HTERT RPE-1 (cell line): ENCODE results near the gene PRTN3.
"Not testable (repeated sequence)": the region's sequence is repeated elsewhere in the genome, so short reads cannot be mapped to it uniquely, and the experiment has no call there.

Source experiments
- in situ Hi-C: fragments of 300-500 bp; cut with MboI; formaldehyde crosslinking; loops from 4 replicates; pipeline ENCODE4 v1.14.3; 2020; ENCODE audit warnings: low sequenced_read_pairs

Gene PRTN3

GRCh38 chr19:862581-863314, 21.9 kb downstream of the PRTN3 start:
- in situ Hi-C loops: no loop called here

DNA sequence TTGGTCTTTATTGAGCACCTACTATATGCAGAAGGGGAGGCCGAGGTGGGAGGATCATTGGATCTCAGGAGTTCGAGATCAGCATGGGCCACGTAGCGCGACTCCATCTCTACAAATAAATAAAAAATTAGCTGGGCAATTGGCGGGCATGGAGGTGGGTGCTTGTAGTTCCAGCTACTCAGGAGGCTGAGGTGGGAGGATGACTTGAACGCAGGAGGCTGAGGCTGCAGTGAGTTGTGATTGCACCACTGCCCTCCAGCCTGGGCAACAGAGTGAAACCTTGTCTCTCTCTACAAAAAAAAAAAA, 22.5 kb downstream of the PRTN3 start:
- in situ Hi-C loops: no loop called here

- in situ Hi-C loops: no loop called here
These were observed 26.0 kb downstream of the PRTN3 start for GRCh38 chr19:866769-867300.

DNA sequence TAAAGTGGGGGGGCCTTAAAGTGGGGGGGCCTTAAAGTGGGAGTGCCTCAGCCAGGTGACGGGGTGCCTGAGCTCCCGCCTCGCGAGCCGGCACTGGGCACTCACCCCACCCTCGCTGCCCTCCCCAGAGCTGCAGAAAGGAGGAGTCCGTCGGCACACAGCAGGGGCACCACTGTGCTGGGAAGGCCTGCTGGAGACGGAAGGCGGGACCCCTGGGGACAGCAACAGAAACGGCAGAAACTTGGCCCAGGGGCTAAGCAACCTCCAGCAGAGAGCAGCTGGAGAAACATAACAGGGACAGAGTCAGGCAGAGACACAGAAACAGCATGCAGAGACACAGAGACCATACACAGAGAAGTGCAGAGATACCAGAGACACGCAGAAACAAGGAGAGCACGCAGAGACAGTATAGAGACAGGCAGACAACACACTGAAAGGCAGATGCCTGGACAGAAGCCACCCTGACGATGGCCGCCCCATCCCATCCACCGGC, 26.5 kb downstream of the PRTN3 start:
- in situ Hi-C loops: no loop called here

- in situ Hi-C loops: no loop called here
These were observed 27.2 kb downstream of the PRTN3 start for GRCh38 chr19:867855-868457.

DNA sequence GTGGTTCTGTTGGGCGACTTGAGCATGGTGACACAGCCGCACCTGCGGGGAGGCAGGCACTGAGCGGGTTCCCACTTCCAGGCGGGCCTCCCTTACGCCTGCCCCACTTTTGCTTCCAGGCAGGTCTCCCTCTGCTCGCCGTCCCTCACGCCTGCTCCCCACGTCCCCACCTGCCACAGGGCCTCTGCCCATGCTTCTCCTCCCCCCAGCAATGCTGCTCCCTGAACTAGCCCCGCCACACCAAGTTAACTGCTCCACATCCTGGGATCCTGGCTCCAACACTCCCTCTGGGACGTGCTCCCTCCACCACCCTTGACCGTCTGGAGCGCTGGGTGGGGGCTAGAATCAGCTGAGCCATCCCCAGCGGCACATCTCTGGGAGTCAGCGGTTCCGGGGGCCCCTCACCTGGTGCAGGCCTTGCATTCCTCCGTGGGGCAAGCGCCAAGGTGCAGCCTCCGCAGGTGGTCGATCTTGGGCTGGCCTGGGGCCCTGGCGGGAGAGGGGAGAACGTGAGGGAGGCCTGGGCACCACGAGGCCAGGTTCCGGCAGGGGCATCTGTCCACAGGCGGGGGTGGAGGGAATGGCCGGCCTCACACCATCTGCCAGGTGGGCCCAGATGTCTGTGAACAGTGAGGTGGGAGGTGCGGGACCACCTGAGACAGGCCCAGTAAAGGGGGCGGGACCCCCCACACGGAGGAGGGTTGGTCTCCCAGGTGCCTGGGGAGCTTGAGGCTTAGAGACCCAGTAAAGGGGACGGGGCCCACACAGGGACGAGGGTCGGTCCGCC, 27.9 kb downstream of the PRTN3 start:
- in situ Hi-C loops: no loop called here

DNA sequence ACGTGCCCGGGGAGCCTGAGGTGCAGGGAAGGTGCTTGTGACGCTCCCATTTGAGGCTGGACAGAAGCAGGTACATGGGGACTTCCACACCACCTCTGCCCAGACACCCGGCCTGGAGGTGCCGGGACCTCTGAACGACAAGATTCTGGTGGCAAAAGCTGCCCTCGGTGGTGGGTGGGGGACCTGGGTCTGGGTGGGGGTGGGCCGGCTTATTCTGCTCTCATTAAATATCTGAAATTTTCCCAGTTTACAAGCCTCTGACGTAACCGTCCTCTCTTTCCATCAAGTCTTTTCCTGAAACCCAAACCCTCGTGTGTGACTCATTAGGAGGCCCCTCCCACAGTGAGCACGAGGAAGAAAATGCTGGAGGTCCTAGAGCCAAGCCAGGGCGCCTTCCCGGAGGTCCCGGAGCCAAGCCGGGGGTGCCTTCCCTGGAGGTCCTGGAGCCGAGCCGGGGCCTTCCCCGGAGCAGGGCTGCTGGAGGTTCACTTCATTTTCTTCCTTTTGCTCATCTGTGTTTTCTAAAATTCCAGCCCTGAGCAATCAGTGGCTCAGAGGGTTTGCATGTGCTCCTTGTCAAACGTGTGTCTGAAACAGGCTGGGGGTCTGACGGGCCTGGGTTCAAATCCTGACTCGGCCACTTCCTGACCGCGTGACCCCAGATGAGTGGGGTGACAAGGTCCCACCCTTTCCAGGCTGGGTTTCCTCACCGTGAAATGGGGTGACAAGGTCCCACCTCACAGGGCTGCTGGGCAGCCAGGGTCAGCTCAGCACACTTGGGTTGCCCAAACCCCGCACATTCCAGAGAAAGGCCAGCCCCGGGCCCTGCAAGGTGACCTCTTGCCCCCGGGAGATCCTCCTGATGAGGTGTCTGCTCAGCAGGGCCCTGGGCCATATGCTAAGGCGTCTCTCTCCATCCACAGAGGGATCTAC, 28.7 kb downstream of the PRTN3 start:
- in situ Hi-C loops: no loop called here

- in situ Hi-C loops: no loop called here
These were observed 29.5 kb downstream of the PRTN3 start for GRCh38 chr19:870314-870713.

DNA sequence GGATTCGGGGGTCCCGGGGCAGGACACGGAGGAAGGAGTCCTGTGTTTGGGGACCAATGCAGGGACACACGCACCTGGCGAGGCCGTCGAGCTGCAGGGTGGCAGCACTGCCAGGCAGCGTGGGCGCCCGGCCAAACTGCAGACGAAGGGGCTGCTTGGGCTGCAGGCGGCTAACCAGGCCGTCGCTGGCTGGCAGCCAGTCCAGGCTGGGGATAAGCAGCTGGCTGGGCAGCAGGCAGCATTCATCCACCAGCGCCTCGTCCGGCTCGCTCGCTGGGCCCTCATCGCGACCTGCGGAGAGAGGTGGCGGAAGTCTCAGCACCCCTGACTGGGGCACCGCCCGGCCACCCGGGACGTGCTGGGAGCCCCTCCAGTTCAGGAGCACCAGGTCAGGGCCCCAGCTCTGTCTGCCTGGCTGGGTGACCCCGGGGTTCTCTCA, 30.2 kb downstream of the PRTN3 start:
- in situ Hi-C loops: no loop called here

DNA sequence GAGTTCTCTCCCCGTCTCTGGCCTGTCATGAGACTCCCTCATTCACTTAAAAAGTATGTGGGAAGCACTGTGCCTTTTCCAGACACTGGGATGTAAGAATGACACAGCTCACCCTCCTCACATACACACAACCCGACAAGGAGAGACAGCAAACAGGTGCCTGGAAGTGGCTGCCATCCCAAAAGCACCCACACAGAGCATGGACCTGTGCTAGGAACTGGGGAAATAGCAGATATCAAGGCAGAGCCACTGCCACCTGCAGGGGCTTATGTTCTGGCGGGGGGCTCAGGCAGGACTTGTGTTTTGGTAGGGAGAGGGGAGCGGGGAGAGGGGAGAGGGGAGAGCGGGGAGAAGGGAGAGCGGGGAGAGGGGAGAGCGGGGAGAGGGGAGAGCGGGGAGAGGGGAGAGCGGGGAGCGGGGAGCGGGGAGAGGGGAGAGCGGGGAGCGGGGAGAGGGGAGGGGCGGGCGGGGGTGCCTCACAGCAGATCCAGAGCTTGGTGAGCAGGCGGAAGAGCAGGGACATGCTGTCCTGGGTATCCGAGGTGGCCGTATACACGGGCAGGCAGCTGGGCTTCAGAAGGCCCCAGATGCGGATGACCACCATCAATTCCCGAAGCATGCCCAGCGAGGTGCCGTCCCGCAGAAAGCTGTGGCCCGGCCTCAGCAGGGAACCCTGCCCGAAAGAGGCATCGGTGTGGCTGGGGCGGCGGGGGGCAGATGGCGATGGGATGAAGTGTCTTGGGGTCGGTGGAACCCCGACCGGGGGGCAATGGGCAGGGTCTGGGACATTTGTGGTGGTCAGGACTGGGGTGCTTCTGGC, 30.9 kb downstream of the PRTN3 start:
- in situ Hi-C loops: no loop called here

DNA sequence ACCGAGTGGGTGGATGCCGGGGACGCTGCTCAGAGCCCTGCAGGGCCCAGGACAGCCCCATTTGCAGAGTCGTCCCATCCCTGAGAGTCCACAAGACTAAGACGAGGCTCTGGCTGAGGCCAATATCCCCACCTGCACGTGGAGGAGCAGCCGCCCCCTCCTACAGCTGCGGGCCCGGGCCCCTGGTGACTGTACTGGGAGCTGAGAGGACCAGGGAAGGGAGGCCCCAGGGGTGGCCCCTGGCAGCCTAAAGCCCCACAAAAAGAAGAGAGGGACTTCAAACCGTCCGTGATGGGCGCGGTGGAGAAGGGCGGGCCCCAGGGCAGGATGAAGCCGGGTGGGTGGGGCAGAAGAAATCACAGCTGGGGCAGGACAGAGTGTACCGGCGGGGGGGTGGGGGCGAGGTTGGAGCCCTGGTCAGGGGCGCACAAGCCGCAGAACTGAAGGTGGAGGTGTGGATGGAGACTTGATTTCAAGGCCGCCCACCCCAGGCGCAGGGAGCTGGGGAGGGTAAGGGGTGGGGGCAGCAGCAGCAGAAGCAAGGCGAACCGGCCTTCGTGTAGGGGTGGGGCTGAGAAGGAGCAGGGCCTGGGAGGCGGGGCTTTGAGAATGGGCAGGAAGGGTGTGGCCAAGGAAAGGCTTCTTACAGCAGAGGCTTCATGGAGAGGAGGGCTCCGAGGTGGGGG, 31.6 kb downstream of the PRTN3 start:
- in situ Hi-C loops: no loop called here

DNA sequence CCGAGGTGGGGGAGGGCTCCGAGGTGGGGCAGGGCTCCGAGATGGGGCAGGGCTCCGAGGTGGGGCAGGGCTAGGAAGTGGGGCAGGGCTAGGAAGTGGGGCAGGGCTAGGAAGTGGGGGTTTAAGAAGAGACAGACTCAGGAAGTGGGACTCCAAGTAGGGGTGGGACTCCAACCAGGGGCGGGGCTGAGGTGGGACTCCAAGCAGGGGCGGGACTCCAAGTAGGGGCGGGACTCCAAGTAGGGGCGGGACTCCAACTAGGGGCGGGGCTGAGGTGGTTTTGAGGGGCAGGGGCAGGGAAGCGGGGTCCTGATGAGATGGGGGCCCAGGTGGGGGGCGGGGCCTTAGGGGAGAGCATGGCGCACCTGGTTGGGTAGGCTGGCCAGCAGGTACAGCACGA, 32.3 kb downstream of the PRTN3 start:
- in situ Hi-C loops: no loop called here

DNA sequence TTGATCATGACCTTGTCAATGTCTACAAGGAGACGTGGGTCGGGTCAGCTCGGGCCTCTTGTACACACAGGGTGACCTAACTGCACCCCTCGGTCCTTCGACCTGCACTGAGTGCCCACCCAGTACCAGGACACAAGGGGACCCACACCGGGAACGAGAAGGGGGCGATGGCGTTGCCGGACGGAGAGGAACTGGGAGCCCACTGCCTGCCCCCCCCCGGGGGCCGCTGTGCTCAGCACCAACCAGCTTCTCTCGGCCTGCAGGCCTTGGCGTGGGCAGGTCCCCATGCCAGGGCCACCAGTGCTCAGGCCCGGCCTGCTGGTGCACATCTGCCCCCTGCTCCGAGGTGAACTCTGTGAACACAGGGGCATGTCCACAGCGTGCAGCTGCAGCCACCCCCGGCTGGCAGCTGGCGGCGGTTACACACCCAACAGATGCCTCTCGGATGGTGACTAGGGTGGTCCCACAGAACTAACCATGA, 32.8 kb downstream of the PRTN3 start:
- in situ Hi-C loops: no loop called here

GRCh38 chr19:875265-875879, 34.6 kb downstream of the PRTN3 start:
- in situ Hi-C loops: no loop called here

DNA sequence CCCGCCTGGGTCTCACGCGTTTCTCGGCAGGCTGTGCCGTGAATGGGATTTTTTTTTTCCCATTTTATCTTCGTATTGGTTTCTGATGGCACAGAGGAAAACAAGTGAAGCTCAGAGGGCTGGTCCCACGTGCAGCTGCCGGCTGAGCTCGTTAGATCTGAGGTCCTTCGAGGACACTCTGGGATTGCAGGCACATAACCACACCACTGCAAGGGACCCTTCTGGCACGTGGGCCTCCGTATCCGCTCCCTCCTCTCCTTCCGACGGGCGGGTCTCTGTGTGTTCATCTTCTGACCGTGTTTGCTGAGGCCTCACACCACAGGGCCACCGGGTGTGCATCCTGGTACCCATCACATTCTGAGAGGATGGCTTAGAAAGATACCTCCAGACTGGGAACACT, 35.3 kb downstream of the PRTN3 start:
- in situ Hi-C loops: no loop called here

DNA sequence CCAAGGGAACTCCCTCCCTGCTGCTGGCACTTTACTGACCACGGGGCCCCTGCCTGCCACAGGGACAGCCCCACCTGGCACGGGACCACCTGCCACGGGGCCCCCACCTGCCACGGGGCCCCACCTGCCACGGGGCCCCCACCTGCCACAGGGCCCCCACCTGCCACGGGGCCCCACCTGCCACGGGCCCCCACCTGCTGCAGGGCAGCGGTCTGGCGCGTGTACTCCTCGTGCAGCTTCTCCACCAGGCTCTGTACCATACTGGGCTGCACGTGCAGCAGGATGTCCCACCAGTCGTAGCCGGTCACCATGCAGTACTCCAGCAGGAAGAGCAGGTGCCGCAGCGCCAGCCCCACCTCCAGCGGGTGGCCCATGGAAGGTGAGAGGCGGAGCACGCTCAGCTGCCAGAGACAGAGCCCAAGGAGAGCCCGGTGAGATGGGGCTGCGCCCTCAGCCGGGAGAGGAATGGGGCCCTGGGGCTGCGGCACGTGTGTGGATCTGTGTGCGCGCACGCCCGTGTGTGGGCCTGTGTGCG, 36.0 kb downstream of the PRTN3 start:
- in situ Hi-C loops: no loop called here

DNA sequence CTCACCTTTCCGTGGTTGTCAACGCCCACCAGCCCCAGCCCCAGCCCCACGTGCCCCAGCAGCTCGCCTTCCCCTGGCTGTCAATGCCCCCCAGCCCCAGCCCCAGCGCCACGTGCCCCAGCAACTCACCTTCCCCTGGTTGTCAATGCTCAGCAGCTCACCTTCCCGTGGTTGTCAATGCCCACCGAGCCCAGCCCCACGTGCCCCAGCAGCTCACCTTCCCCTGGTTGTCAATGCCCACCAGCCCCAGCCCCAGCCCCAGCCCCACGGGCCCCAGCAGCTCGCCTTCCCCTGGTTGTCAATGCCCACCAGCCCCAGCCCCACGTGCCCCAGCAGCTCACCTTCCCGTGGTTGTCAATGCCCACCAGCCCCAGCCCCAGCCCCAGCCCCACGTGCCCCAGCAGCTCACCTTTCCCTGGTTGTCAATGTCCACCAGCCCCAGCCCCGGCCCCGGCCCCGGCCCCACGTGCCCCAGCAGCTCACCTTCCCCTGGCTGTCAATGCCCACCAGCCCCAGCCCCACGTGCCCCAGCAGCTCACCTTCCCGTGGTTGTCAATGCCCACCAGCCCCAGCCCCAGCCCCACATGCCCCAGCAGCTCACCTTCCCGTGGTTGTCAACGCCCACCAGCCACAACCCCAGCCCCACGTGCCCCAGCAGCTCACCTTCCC, 37.3 kb downstream of the PRTN3 start:
- in situ Hi-C loops: not testable (repeated sequence)
